Measurements from ENCODE around the gene ABHD14A.

GRCh38 chr3:52022323-52023100, 47.6 kb downstream of the ABHD14A start:
- no peak for TF ChIP-seq CTCF (IDR thresholded peaks at IDR 0.05)
- no peak for TF ChIP-seq POLR2A (IDR thresholded peaks at IDR 0.05)

Data from lower leg skin (tissue), 3 donors.